Retina (tissue), 1 donor: ENCODE measurements around the gene ATE1.

Source experiments
- DNase-seq: peaks from one replicate; pipeline ENCODE4 v3.0.0-alpha.2; 2016

ATE1 gene

GRCh38 chr10:121865554-121865953 lies 62.3 kb downstream of the ATE1 start:
- DNase-seq: no peak

- DNase-seq: no peak
Observed at GRCh38 chr10:121864653-121865052, 63.2 kb downstream of the ATE1 start.

- DNase-seq: no peak
Observed at GRCh38 chr10:121864168-121864567, 63.7 kb downstream of the ATE1 start.

GRCh38 chr10:121862649-121863048 lies 65.2 kb downstream of the ATE1 start:
- DNase-seq: no peak

- DNase-seq: no peak
Observed at GRCh38 chr10:121862042-121862441, 65.8 kb downstream of the ATE1 start.

- peak; percentile 45 for DNase-seq
Observed at GRCh38 chr10:121860810-121861209, 67.0 kb downstream of the ATE1 start.

GRCh38 chr10:121854809-121855445 lies 72.9 kb downstream of the ATE1 start:
- no peak for DNase-seq

- DNase-seq: no peak
Observed at GRCh38 chr10:121853950-121854349, 73.9 kb downstream of the ATE1 start.

- no peak for DNase-seq
Observed at GRCh38 chr10:121851786-121852185, 76.0 kb downstream of the ATE1 start.

GRCh38 chr10:121848082-121848481 lies 79.7 kb downstream of the ATE1 start:
- no peak for DNase-seq

GRCh38 chr10:121846555-121846954 lies 81.3 kb downstream of the ATE1 start:
- no peak for DNase-seq

- DNase-seq: no peak
Observed at GRCh38 chr10:121845044-121845784, 82.6 kb downstream of the ATE1 start.

GRCh38 chr10:121844537-121844936 lies 83.3 kb downstream of the ATE1 start:
- DNase-seq: no peak

GRCh38 chr10:121843379-121843778 lies 84.5 kb downstream of the ATE1 start:
- no peak for DNase-seq

- no peak for DNase-seq
Observed at GRCh38 chr10:121841862-121842261, 86.0 kb downstream of the ATE1 start.

- DNase-seq: peak; percentile 42
Observed at GRCh38 chr10:121838931-121839330, 88.9 kb downstream of the ATE1 start.

GRCh38 chr10:121838149-121838548 lies 89.7 kb downstream of the ATE1 start:
- DNase-seq: no peak

GRCh38 chr10:121836171-121836570 lies 91.7 kb downstream of the ATE1 start:
- no peak for DNase-seq

GRCh38 chr10:121835376-121835775 lies 92.5 kb downstream of the ATE1 start:
- DNase-seq: no peak

- DNase-seq: no peak
Observed at GRCh38 chr10:121834757-121835156, 93.1 kb downstream of the ATE1 start.

- no peak for DNase-seq
Observed at GRCh38 chr10:121833387-121833786, 94.4 kb downstream of the ATE1 start.

GRCh38 chr10:121832647-121833046 lies 95.2 kb downstream of the ATE1 start:
- DNase-seq: no peak

GRCh38 chr10:121831777-121832176 lies 96.1 kb downstream of the ATE1 start:
- no peak for DNase-seq

- no peak for DNase-seq
Observed at GRCh38 chr10:121831237-121831636, 96.6 kb downstream of the ATE1 start.

- DNase-seq: no peak
Observed at GRCh38 chr10:121830101-121830500, 97.7 kb downstream of the ATE1 start.
